Anterior cingulate cortex (tissue), 58 donors: ENCODE results near the gene IFITM1.
"Not testable (repeated sequence)": the region's sequence is repeated elsewhere in the genome, so short reads cannot be mapped to it uniquely, and the experiment has no call there.

Source experiments
- DNase-seq, 58 donors: peaks; one replicate each; lab custom pipeline; 2025; lab: John Stamatoyannopoulos, UW

The IFITM1 gene

DNA sequence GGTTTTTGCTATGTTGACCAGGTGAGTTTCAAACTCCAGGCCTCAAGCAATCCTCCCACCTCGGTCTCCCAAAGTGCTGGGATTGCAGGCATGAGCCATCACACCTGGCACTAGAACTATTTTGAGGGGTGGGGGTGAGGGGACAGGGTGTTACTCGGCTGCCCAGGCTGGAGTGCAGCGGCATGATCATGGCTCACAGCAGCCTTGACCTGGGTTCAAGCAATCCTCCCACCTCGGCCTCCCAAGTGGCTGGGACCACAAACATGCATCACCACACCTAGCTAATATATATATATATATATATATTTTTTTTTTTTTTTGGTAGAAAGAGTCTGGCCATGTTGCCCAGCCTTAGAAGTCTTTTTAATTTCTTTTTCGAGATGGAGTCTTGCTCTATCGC lies 23.9 kb downstream of the IFITM1 start:
- DNase-seq, result no peak

DNA sequence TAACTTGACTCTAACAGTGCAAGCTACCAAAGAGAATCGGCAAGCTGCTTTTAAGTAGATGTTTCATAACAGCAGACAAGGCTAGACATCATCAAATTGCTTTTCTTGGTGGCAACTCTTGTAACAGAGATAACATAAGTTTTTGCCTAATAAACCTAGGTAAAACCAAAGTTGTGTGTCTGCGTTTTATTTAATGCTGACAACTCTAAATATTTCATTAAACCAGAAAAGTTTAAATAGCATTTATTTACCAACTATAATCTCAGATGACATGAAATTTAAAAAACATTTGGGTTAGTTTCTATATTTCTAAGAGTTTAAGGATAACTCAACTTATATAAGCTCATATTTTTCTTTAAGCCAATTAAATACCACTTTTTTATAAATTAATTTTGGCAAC lies 26.1 kb downstream of the IFITM1 start:
- no peak for DNase-seq

DNA sequence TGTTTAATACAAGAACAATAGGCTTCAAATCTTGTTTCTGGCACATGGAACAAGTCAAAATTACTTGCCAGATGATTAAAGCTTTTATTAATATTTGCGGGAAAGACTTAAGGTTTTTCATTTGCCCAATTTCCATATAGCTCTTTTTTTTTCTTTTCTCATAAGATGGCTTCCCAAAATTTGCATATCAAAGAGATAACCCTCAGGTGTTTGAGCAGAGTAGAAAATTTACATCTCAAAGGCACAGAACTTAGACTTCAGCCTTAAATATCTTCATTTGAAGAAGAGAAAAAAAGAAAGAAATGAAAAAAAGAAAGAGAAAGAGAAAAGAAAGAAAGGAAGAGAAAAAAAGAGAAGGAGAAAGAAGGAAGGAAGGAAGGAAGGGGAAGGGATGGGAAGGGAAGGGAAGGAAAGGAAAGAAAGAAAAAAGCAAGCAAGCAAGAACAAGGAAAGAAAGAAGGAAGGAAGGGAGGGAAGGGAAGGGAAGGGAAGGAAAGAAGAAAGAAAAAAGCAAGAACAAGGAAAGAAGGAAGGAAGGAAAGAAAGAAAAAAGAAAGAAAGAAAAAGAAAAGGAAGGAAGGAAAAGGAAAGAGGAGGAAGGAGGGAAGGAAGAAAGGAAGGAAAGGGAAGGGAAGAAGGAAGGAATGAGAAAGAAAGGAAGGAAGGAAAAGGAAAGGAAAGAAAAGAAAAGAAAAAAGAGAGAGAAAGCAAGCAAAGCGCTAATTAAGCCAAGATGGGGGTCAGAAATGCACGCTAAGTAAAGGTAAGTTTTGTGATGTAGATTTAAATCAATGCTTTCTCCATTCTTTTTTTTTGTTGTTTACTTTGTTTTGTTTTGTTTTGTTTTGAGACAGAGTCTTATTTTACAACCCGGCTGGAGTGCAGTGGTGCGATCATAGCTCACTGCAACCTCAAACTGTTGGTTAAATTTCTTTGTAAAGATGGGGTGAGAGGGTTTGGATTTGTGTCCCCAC lies 27.0 kb downstream of the IFITM1 start:
- no peak for DNase-seq

DNA sequence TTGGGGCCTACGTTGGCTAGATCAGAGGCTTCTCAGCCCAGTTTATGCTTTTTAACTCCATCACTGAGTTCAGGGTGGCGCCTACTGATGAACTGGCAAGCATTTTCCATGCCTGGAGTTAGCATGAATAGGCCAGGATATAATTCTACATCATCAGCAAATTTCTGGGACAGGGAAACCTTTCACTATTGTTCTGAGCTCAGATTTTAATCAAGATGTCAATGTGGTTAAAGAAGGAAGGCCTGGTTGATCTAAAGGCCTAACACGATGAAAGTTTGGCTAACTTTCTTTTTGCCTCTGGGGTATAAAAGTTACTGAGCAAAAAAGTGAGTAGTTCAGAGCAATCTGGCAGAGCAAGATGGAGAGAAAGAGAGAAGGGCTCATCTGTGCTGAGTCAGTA lies 28.5 kb downstream of the IFITM1 start:
- DNase-seq, result no peak

DNA sequence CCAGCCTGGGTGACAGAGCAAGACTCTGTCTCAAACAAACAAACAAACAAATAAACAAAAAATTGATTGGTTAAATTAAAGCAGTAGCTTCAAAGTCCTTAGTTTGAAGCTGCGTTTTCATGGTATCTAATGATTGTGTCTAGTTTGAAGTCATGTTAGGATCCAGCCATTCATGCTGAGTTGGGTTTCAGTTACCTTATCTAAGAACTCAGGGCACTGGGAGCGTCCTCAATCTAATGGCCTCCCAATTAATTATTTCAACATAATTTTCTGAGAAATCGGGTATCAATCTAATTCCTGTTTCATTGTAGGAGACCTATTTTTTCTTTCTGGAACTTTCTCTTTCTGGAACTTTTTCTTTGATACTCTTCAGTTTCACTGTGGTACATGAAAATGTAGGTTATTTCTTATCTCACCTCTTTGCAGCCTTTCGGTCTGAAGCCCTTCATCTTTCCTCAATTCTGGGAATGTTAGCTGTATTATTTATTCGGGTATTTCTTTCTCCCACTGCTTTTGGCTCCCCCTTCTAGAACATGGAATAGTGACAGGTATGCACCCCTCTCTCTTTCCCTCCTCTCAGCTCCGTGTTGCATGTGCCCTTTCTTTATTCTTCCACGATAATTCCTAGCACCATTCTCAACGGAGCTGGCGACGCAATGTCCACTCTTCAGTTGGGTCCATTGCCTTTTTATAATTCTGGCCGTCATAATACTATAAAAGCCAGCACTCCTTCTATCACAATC lies 31.2 kb downstream of the IFITM1 start:
- no peak for DNase-seq

DNA sequence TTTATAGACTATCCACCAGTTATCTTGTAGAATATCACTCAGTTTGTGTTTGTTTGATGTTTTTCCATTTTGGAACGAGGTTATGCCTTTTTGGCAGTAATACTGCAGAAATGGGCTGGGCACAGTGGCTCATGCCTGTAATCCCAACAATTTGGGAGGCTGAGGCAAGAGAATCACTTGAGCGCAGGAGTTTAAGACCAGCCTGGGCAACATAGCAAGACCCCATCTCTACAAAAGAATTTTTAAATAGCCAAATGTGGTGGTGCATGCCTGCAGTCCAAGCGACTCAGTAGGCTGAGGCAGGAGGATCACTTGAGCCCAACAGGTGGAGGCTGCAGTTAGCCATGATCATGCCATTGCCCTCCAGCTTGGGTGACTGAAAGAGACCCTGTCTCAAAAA lies 32.7 kb downstream of the IFITM1 start:
- DNase-seq, result no peak

DNA sequence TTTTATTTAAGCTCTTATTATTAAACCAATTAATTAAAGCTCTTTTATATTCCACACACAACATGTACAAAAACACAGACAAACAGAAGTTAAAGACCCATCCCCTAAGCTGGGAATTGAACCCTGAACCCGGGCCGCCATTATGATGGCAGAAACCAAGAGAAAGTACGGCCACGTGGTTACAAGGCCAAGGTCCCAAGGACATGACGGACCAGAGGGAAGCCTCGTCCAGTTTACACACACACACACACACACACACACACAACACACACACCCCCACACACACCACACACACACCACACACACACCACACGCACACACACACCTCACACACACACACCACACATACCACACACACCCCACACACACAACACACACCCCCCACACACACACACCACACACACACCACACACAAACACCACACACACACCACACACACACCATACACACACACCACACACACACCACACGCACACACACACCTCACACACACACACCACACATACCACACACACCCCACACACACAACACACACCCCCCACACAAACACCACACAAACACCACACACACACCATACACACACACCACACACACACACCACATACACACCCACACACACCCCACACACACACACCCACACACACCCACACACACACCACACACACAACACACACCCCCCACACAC lies 35.6 kb downstream of the IFITM1 start:
- not testable (repeated sequence) for DNase-seq

DNA sequence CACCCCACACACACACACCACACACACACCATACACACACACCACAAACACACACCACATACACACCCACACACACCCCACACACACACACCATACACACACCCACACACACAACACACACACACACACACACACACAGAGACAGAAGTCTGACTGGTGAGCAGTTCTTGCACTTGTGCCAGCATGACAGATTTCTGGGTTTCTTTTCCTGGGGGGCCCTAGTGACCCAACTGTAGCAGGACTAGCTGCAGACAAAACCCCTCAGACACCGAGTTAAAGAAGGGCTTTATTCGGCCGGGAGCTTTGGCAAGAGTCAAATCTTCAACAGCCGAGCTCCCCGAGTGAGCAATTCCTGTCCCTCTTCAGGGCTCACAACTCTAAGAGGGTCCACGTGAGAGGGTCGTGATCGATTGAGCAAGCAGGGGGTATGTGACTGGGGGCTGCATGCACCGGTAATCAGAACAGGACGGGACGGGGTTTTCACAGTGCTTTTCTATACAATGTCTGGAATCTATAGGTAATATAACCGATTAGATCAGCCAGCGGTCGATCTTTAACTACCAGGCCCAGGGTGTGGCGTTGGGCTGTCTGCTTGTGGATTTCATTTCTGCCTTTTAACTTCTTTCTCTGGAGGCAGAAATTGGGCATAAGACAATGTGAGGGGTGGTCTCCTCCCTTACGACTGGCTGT lies 36.3 kb downstream of the IFITM1 start:
- not testable (repeated sequence) for DNase-seq

DNA sequence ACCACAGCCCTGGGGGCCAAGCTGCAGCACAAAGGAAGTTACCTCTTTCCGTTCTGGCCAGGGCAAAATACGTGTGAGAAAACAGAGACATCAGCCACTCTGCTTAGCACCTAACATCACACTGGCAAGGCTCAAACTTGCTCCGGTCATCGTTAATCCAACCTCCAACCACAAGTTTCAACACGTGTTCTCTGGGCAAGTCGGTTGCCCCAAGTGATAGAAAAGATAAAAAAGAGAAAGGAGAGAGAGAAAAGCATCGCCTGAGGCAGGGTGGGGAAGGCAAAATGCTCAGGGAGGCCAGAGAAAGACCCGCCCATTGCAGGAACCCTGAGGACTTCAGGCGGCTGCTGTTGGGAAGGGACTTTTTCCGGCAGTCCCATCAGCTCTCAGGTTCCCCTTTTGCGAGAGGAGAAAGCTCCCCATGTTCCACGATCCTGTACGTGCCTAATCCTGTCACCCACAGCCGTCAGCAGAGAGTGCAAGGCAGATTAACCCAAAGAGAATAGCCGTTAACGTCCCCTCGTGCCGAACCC lies 36.9 kb downstream of the IFITM1 start:
- DNase-seq, result no peak

DNA sequence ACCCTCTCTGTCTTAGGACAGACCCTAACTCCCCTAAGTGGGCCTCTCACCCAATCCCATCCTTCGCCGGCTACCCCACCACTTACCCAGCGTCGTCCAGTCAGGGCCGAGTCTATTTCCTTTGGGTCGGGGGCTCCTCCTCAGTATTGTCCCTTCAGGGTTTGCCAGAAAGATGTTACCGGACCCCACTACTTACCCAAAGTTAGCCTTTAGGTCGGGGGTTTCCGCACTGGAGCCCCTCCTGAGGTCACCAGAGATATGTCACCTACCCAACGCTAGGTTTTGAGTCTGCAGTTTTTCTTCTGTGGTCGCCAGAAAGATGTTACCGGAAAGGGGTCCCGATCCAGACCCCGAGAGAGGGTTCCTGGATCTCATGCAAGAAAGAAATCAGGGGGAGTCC lies 37.6 kb downstream of the IFITM1 start:
- DNase-seq, result no peak

DNA sequence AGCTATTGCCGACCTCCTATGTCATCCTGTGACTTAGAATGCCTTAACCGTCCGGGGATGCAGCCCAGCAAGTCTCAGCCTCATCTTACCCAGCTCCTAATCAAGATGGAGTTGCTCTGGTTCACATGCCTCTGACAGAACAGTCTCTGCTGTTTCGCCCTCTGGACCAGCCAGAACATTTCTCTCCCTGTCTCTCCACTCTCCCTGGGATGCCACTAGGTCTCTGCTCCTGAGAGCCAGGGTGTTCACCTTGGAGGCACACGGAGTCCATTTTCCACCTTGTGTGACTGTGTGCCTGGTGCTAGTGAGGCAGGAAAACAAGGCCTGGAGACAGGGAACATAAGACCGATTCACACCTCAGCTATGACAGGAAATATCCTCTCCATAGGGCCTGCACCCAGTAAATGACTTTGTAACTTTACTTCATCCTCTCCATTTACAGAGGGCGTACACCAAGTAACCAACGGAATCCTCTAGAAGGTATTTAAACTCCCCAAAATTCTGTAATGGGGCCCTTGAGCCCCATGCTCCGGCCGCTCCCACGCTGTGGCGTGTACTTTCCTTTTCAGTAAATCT lies 38.7 kb downstream of the IFITM1 start:
- DNase-seq, result no peak

DNA sequence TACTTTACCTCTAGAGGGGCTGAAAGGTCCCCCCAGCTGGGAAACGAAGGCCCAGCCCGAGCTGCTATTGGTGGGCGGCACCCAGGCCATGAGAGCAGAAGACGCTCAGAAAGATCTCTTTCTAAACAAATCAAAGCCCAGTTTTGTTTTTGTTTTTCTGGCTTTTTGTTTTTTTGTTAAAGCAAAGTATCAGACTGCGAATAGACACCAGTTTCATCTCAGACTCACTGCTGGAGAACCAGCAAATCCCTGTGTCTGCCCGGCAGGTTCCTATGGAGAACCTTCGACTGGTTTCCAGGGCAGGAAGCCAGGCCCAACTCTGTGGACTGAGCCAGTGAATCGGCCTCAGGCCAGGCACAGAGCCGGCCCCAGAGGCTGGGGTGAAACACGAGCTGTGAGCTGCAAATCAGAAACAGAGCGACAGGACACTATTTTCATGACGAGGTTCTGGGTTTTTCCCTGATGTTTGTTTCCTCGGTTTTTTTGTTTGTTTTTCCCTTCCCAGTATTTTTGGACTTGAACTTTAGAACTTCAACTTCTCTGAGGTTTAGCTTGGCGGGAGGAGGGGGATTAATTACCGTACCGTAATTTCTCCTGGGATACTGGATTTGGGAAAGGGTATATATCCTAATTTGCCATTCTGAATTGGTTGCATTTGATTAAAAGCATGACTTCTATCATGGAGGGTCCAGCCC lies 39.5 kb downstream of the IFITM1 start:
- peak in 49 of 58 donors; percentile 27 to 87 (median 69) for DNase-seq

DNA sequence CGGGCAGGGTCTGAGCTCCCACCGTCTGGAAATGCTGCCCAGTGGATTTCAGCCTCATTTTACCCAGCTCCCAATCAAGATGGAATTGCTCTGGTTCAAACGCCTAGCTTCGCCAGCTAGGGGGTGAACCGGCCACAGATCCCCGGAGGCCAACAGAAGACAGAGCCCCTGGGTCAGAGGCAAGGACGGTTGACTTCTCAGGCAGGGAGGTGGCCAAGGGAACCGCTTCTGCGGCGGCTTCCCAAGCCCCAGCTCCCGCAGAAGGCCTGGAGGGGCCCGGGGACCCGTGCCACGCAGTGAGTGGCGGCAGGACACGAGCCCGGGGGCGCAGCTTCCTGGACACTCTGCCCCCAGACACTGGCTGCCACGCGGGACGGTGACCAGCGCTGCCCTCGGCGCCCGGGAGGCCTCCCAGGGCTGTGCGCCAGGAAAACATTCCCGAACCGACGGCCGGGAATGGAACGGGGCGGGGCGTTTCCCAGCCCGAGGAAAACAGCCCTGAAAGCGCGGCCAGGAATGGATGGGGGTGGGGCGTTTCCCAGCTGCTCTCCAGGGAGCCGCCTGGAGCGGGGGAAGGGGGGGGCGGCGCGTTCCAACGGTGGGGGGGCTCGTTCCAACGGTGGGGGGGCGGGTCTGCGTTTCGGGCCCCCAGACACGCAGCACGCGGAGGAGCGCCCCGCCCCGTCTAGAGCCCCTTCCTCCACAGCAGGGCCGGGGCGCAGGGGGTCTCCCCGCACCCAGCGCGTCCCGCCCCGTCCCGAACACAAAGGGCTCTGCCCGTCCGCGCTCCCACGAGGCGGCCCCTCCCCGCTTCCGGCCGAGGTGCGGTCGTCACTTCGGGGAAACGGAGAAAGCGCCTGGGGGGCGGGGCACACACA lies 42.0 kb downstream of the IFITM1 start:
- peak in 45 of 58 donors; percentile 40 to 91 (median 60) for DNase-seq

DNA sequence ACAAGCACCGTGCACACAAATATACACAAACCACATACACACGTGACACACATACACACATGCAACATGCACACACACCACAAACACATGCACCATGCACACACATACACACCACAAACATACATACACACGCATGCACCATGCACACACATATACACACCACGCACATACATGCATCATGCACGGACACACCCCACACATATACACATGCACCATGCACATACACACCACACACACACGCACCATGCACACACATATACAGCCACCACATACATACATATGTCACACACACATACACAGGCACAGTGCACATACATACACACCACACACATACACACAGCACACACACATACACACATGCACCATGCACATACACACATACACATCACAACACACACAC lies 42.8 kb downstream of the IFITM1 start:
- DNase-seq, result no peak

DNA sequence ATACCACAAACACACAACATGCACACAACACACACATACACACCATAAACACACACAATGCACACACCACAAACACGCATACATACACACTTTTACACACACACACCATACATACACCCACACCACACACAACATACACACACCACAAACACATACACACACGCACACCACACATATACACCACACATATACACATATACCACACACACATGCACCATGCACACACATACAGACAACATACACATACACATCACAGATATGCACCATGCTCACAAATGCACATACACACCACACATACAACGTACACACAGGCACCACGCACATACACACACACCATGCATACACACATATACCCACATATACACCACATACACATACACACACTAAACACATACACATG lies 43.7 kb downstream of the IFITM1 start:
- DNase-seq, result no peak

DNA sequence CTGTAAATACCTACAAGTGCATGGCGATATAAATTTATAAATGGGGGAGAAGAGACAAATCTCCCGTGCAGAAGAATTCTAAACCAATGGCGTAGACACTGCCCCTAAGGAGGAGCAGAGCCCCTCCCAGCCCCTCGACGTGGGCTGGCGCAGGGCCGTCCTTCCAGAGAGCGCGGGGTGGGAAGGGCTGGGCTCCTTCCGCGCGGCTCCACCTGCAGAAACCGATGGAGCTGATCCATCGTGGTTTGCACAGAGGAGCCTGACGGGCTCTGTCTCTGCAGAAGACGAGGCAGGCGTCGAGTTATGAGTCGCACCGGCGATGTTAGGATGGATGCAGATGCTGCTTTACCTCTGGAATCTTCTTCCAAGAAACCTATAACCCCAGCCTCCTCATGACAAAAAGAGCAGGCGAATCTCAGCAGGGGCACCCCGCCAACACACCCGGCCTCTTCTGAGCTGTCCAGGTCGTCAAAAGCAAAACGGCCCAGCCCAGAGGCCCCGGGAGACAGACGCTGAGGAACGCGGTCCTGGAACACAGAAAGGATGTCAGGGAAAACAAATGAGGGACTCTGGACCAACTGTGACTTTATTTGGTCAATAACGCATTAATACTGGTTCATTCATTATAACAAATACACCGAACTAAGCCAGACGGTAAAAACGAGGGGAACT lies 44.4 kb downstream of the IFITM1 start:
- DNase-seq, result no peak

DNA sequence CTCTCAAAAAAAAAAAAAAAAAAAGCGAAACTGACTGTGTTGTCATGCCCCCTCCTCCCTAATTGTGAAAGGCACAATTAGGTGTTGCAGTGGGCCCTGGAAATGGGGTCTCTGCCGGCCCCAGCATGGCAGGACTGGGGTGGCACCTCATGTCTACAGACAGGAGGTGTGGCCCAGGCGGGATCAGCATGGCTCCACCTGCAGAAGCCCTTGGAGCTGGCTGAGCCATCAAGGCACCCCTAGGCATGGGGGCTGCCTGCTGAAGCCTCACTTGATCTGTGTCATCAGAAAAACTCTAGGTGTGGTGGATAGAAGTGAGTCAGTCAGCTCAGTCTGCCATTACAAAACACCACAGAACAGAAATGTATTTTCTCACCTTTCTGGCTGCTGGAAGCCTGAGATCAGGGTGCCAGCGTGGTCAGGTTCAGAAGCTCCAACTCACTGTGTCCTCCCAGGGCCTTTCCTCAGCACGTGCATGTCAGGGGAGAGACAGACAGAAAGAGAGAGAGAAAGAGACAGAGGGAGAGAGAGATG lies 45.4 kb downstream of the IFITM1 start:
- DNase-seq, result no peak
